Sciatic nerve (tissue), 2 donors: ENCODE results near the gene CT45A3. TPM values are rescaled to one million over a fixed set of nuclear protein-coding genes. Genes with fewer than 3 reads are reported as not detected.
"Not testable (repeated sequence)": the region's sequence is repeated elsewhere in the genome, so short reads cannot be mapped to it uniquely, and the experiment has no call there.

Experiments used
- ATAC-seq: fragments of 200-7000 bp; cut with Tn5 transposase; one replicate; pipeline ENCODE4 v1.9.1; 2020; ENCODE audit warnings: mild to moderate bottlenecking, moderate library complexity
- DNase-seq: peaks from one replicate; pipeline ENCODE4 v3.0.0-alpha.2; 2020; ENCODE audit warnings: low spot score
- intact Hi-C: fragments of 100-400 bp; cut with DNase I; formaldehyde crosslinking; loops from one replicate; pipeline ENCODE4 v1.14.2; 2022
- total RNA-seq: library from RNA; stranded (reverse); fragmentation: NEBNext Ultra II Directional; extraction: Animal tissue kit (Norgen Biotek cat#: 25700); gene quantifications from one replicate; pipeline ENCODE4 v1.2.1, GENCODE V29; 2021
- donor health status: DM: no; HTN: no; CAD: no.
- donor health status: DM: no; HTN: no; CAD: no.

The CT45A3 gene, protein sequence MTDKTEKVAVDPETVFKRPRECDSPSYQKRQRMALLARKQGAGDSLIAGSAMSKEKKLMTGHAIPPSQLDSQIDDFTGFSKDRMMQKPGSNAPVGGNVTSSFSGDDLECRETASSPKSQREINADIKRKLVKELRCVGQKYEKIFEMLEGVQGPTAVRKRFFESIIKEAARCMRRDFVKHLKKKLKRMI
- total RNA-seq = not detected

DNA sequence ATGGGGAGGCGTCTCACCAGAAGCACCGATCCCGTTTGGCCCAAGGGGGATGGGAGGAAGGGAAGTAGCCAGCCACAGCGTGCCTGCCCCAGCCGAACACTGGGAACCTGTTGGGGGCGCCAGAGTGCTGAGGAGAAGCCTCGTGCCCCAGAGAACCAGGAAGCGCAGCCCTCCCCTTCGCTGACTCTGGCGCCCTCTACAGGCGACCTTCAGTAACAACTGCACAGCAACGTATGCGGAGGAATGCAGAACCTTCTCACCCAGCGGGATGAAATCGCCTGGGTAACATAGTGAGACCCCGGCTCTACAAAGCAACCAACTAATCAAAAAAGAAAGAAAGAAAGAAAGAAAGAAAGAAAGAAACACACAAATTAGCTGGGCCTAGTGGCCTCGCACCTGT is at the start of gene CT45A3:
Gene CT45A3, minus strand, starts transcription at position 101 of the 400 bp plus-strand sequence. CDS start 3,747 bp downstream, outside the sequence.
- DNase-seq, ATAC-seq, intact Hi-C loops: not testable (repeated sequence)

DNA sequence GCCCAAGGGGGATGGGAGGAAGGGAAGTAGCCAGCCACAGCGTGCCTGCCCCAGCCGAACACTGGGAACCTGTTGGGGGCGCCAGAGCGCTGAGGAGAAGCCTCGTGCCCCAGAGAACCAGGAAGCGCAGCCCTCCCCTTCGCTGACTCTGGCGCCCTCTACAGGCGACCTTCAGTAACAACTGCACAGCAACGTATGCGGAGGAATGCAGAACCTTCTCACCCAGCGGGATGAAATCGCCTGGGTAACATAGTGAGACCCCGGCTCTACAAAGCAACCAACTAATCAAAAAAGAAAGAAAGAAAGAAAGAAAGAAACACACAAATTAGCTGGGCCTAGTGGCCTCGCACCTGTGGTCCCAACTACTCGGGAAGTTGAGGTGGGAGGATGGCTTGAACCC is 34.7 kb upstream of the CT45A3 start, which contains the start of gene CT45A6:
Gene CT45A6, minus strand, starts transcription at position 101 of the 400 bp plus-strand sequence. CDS start 3,794 bp downstream, outside the sequence.
- intact Hi-C loops, ATAC-seq, DNase-seq: not testable (repeated sequence)

DNA sequence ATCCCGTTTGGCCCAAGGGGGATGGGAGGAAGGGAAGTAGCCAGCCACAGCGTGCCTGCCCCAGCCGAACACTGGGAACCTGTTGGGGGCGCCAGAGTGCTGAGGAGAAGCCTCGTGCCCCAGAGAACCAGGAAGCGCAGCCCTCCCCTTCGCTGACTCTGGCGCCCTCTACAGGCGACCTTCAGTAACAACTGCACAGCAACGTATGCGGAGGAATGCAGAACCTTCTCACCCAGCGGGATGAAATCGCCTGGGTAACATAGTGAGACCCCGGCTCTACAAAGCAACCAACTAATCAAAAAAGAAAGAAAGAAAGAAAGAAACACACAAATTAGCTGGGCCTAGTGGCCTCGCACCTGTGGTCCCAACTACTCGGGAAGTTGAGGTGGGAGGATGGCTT is 17.4 kb upstream of the CT45A3 start, which contains the start of gene CT45A5:
Gene CT45A5, minus strand, starts transcription at position 101 of the 400 bp plus-strand sequence. CDS start 3,774 bp downstream, outside the sequence.
- DNase-seq, intact Hi-C loops, ATAC-seq: not testable (repeated sequence)

DNA sequence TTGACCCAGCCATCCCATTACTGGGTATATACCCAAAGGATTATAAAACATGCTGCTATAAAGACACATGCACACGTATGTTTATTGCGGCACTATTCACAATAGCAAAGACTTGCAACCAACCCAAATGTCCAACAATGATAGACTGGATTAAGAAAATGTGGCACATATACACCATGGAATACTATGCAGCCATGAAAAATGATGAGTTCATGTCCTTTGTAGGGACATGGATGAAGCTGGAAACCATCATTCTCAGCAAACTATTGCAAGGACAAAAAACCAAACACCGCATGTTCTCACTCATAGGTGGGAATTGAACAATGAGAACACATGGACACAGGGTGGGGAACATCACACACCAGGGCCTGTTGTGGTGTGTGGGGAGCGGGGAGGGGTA is 23.3 kb downstream of the CT45A3 start:
- DNase-seq, ATAC-seq, intact Hi-C loops: not testable (repeated sequence)

DNA sequence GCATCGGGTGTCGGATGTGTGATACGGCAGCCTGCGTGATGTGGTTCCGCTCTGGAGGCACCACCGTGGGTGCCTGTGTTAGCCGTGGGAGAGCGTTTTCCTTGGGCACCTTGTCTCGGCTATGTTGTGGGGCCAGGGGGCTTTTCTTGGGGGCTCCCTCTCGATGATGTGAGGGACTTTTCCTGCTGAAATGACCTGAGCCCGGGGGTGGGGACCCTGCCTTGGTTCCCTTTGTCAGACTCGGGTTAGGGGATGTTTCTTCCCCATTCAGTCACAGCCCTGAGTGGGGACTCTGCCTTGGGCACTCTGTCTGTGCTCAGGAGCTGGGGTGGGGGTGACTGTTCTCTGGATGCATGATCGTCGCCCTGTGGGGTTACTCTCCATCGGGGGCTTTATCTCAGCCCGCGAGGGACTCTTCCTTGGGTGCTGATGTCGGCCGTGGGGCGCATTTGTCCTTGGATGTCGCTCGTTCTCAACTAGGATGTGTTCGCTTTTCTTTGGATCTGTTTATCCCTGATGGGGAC is 26.7 kb downstream of the CT45A3 start:
- DNase-seq (no peak), ATAC-seq (no peak)
- intact Hi-C loops = no loop called here

DNA sequence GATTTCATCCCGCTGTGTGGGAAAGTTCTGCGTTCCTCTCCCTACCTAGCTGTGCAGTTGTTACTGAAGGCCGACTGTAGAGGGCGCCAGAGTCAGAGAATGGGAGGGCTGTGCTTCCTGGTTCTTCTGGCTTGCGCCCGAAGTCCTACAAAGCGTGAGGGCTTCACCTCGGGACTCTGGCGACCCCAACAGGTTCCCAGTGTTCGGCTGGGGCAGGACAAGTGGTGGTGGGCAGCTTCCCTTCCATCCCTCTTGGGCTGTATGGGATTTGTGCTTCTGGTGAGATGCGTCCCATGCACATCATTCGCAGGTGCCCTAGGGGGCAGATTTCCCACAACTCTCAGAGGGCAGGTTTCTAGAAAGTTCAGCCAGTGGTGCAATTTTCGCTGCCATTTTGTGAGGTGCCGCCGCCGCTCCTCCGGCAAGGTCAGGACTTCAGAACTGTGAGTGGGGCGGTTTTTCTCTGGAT is 27.3 kb downstream of the CT45A3 start:
- ATAC-seq (no peak), DNase-seq (no peak)
- intact Hi-C loops = no loop called here

DNA sequence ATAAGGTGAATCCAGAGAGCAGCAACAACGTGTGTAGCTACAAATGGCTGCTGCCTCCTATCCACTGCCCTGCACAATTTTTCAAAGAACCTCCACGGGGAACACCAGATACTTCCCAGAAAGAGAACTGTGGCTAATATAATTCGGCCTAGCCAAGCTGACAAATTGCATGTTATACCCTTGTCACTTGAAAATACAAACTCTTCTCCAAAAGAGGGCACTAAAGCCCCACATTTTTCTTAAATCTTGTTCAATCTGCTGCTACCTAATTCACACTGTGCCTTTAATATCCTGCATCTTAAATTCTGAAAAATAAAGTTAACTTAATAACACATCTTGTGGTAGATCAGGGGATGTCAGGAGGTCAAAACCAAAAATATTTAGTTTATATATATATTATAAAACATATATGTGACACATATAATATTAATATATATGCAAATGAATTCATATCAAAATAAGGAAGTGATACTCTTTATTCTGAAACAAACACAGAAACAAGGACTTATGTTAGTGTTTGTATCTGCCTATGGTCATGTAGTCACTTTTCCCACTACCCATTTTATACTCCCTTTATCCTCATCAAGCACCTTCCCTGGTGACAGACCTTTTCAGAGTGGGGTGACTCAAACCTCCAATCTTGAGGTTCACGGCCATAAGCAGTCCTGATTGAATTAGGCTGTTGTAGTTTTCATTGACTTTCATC is 30.5 kb downstream of the CT45A3 start:
- intact Hi-C loops = no loop called here
- ATAC-seq = no peak

DNA sequence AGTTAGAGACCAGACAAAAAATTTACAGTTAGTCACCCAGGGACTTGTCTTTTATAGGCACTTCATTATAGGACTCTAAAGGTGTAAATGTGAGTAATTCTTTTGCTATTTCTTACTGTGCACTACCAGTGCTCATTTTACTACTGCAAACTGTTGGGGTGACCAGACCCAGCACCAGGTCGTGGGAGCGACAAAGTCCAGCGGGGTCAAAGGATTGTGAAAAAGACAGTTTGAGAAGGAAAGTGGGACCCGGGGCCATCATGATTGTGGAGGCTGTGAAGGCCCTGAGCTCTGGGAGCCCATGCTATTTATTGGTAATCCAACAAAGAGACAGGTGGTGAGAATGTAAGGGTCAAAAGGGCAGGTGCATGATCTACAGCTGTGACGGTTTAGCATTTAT is 33.3 kb downstream of the CT45A3 start:
- intact Hi-C loops, DNase-seq, ATAC-seq: not testable (repeated sequence)

More for the DNA sequence above, 30.5 kb downstream of the CT45A3 start:
- no peak for DNase-seq

DNA sequence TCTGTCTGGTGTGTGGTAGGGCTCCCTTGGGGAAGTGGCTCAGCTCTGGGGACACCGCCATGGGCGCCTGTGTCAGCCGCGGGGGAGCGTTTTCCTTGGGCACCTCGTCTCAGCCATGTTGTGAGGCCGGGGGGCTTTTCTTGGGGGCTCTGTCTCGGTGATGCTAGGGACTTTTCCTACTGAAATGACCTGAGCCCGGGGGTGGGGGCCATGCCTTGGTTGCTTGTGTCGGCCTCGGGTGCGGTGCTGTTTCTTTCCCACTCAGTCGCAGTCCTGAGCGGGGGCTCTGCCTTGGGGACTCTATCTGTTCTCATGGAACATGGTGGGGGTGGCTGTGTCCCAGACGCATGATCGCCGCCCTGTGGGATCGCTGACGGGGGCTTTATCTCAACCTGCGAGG is 54.2 kb downstream of the CT45A3 start:
- DNase-seq = no peak
- ATAC-seq = no peak
- intact Hi-C loops = no loop called here

DNA sequence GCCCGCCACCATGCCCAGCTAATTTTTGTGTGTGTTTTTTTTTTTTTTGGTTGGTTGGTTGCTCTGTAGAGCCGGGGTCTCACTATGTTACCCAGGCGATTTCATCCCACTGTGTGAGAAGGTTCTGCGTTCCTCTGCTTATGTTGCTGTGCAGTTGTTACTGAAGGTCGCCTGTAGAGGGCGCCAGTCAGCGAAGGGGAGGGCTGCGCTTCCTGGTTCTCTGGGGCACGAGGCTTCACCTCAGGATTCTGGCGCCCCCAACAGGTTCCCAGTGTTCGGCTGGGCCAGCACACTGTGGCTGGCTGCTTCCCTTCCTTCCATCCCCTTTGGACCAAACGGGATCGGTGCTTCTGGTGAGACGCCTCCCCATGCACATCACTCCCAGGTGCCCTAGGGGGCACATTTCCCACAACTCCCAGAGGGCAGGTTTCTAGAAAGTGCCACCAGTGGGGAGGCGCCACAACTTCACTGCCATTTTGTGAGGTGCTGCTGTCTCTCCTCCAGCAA is 54.8 kb downstream of the CT45A3 start, which contains the start of gene CT45A1:
Gene CT45A1, plus strand, starts transcription at position 457 of the 507 bp plus-strand sequence. CDS start 5,302 bp downstream, outside the sequence.
- DNase-seq, intact Hi-C loops, ATAC-seq: not testable (repeated sequence)

Other genes with a start within 250 kb of the CT45A3 start
- gene INTS6L, start 247.5 kb downstream of the CT45A3 start, total RNA-seq = 11.8 TPM
- not detected for gene CT45A1, start 54.6 kb downstream of the CT45A3 start, total RNA-seq
- not detected for gene CT45A5, start 17.3 kb upstream of the CT45A3 start, total RNA-seq
- not detected for gene CT45A6, start 34.6 kb upstream of the CT45A3 start, total RNA-seq
- not detected for gene CT45A2, start 51.8 kb upstream of the CT45A3 start, total RNA-seq
- not detected for gene CT45A7, start 69.1 kb upstream of the CT45A3 start, total RNA-seq
- gene CT45A8, start 86.3 kb upstream of the CT45A3 start, total RNA-seq = not detected
- gene CT45A9, start 103.6 kb upstream of the CT45A3 start, total RNA-seq = not detected
- not detected for gene CT45A10, start 125.3 kb upstream of the CT45A3 start, total RNA-seq
- not detected for gene SAGE1, start 125.5 kb upstream of the CT45A3 start, total RNA-seq
- gene MMGT1, start 205.8 kb upstream of the CT45A3 start, total RNA-seq = 26.9 TPM
- gene SLC9A6, start 217.2 kb upstream of the CT45A3 start, total RNA-seq = 21.4 TPM